ENCODE results near the gene ZNF354B.
"Not testable (repeated sequence)": the region's sequence is repeated elsewhere in the genome, so short reads cannot be mapped to it uniquely, and the experiment has no call there.

ZNF354B gene

GRCh38 chr5:178839319-178839704, 20.4 kb upstream of the ZNF354B start:
- no peak overlapping the region for H3K4me2 ChIP-seq (ENCODE audit: low read length)
- H3K79me2 ChIP-seq = no peaks in the 10 kb centered on the region
- no peaks in the 10 kb centered on the region for H3K27me3 ChIP-seq (ENCODE audit: control insufficient read depth, insufficient read depth, low read length)
- no peak overlapping the region for H3K4me3 ChIP-seq (ENCODE audit: low read depth, low read length)
- no peaks in the 10 kb centered on the region for H3K4me1 ChIP-seq
- H3K36me3 ChIP-seq (ENCODE audit: control insufficient read depth, insufficient read depth, low read length) = no peaks in the 10 kb centered on the region
- H2AFZ ChIP-seq = no peak overlapping the region
- peak; percentile 65 for TF ChIP-seq CTCF (IDR thresholded peaks at IDR 0.05)
- no peak overlapping the region for H3K9ac ChIP-seq
- no peak overlapping the region for H3K27ac ChIP-seq
- H3K9me3 ChIP-seq (ENCODE audit: control insufficient read depth, low read length) = no peaks in the 10 kb centered on the region

- not testable (repeated sequence) for H3K4me1 ChIP-seq; H3K4me2 ChIP-seq (ENCODE audit: low read length); H3K36me3 ChIP-seq (ENCODE audit: control insufficient read depth, insufficient read depth, low read length); H3K27me3 ChIP-seq (ENCODE audit: control insufficient read depth, insufficient read depth, low read length); H2AFZ ChIP-seq; H3K9ac ChIP-seq; H3K4me3 ChIP-seq (ENCODE audit: low read depth, low read length); H3K9me3 ChIP-seq (ENCODE audit: control insufficient read depth, low read length); H3K79me2 ChIP-seq; H3K27ac ChIP-seq
Measured at GRCh38 chr5:178840399-178840798, 19.4 kb upstream of the ZNF354B start.

GRCh38 chr5:178849316-178849715, 10.4 kb upstream of the ZNF354B start:
- Histone ChIP-seq H2AFZ (no peak overlapping the region), H3K27me3 (ENCODE audit: control insufficient read depth, insufficient read depth, low read length) (no peaks in the 10 kb centered on the region), H3K36me3 (ENCODE audit: control insufficient read depth, insufficient read depth, low read length) (no peaks in the 10 kb centered on the region)

GRCh38 chr5:178851951-178852350, 7.8 kb upstream of the ZNF354B start:
- no peak overlapping the region for H3K4me3 ChIP-seq (ENCODE audit: low read depth, low read length)
- no peaks in the 10 kb centered on the region for H3K27me3 ChIP-seq (ENCODE audit: control insufficient read depth, insufficient read depth, low read length)
- no peak overlapping the region for H3K9ac ChIP-seq
- no peak overlapping the region for H2AFZ ChIP-seq
- H3K9me3 ChIP-seq (ENCODE audit: control insufficient read depth, low read length) = no peaks in the 10 kb centered on the region
- no peaks in the 10 kb centered on the region for H3K79me2 ChIP-seq
- H3K4me1 ChIP-seq = no peaks in the 10 kb centered on the region
- H3K36me3 ChIP-seq (ENCODE audit: control insufficient read depth, insufficient read depth, low read length) = no peaks in the 10 kb centered on the region
- no peak overlapping the region for H3K4me2 ChIP-seq (ENCODE audit: low read length)
- no peak for TF ChIP-seq CTCF (IDR thresholded peaks at IDR 0.05)
- H3K27ac ChIP-seq = no peak overlapping the region

More at GRCh38 chr5:178849316-178849715, 10.4 kb upstream of the ZNF354B start:
- no peak overlapping the region for H3K27ac ChIP-seq
- H3K9ac ChIP-seq = no peak overlapping the region
- no peak overlapping the region for H3K4me2 ChIP-seq (ENCODE audit: low read length)
- no peaks in the 10 kb centered on the region for H3K4me1 ChIP-seq
- no peaks in the 10 kb centered on the region for H3K9me3 ChIP-seq (ENCODE audit: control insufficient read depth, low read length)
- no peak overlapping the region for H3K4me3 ChIP-seq (ENCODE audit: low read depth, low read length)
- no peaks in the 10 kb centered on the region for H3K79me2 ChIP-seq
- no peak for TF ChIP-seq CTCF (IDR thresholded peaks at IDR 0.05)

GRCh38 chr5:178854284-178854683, 5.5 kb upstream of the ZNF354B start:
- no peak overlapping the region for H2AFZ ChIP-seq
- no peaks in the 10 kb centered on the region for H3K27me3 ChIP-seq (ENCODE audit: control insufficient read depth, insufficient read depth, low read length)
- H3K4me2 ChIP-seq (ENCODE audit: low read length) = no peak overlapping the region
- H3K36me3 ChIP-seq (ENCODE audit: control insufficient read depth, insufficient read depth, low read length) = no peaks in the 10 kb centered on the region
- H3K79me2 ChIP-seq = no peaks in the 10 kb centered on the region
- H3K4me1 ChIP-seq = no peaks in the 10 kb centered on the region
- H3K9me3 ChIP-seq (ENCODE audit: control insufficient read depth, low read length) = no peaks in the 10 kb centered on the region
- no peak overlapping the region for H3K9ac ChIP-seq
- H3K27ac ChIP-seq = no peak overlapping the region
- no peak overlapping the region for H3K4me3 ChIP-seq (ENCODE audit: low read depth, low read length)
- TF ChIP-seq CTCF (IDR thresholded peaks at IDR 0.05) = no peak

GRCh38 chr5:178860615-178861014, 862 bp downstream of the ZNF354B start:
- Histone ChIP-seq H2AFZ (peak overlapping the region; percentile 59), H3K4me2 (ENCODE audit: low read length) (peak overlapping the region; percentile 90), H3K4me3 (ENCODE audit: low read depth, low read length) (peak overlapping the region; percentile 67), H3K79me2 (peaks cover 15% of the 10 kb centered on the region), H3K27ac (peak overlapping the region; percentile 37)
- H3K9me3 ChIP-seq (ENCODE audit: control insufficient read depth, low read length); H3K36me3 ChIP-seq (ENCODE audit: control insufficient read depth, insufficient read depth, low read length); H3K4me1 ChIP-seq; H3K27me3 ChIP-seq (ENCODE audit: control insufficient read depth, insufficient read depth, low read length); H3K9ac ChIP-seq: not testable (repeated sequence)

Measured in parathyroid adenoma (tissue), 2 donors.